Measurements from ENCODE around the gene F13A1. TPM values are rescaled to one million over a fixed set of nuclear protein-coding genes. Genes with fewer than 3 reads are reported as not detected.

F13A1 gene
- total and polyA plus RNA-seq, 7 donors = 4.9 to 58.9 (median 26.2) TPM

- DNase-seq (no peak), ATAC-seq (no peak)
- no peak for TF ChIP-seq CTCF (IDR thresholded peaks at IDR 0.05)
- H3K4me1 ChIP-seq = no peaks in the 10 kb centered on the region
- no peaks in the 10 kb centered on the region for H3K36me3 ChIP-seq (ENCODE audit: insufficient read depth in 1 of 2, low read depth in 1 of 2)
- H3K27me3 ChIP-seq (ENCODE audit: insufficient read depth in 3 of 3, low read length in 2 of 3) = peaks cover 0 to 4% (median 0%) of the 10 kb centered on the region in 3 donors
- no peaks in the 10 kb centered on the region for H3K9me3 ChIP-seq
- no peak overlapping the region for H3K4me3 ChIP-seq
- WGBS, 3 donors = 48 to 71% (median 58%) methylated on average over 2 of the region's 2 CpGs
- intact Hi-C loops (cut with DNase I) = no loop called here
- no peak overlapping the region for H3K27ac ChIP-seq
Measured at GRCh38 chr6:6256886-6257285, 63.6 kb downstream of the F13A1 start.

GRCh38 chr6:6256259-6256658, 64.2 kb downstream of the F13A1 start:
- peaks cover 0 to 6% (median 0%) of the 10 kb centered on the region in 3 donors for H3K27me3 ChIP-seq (ENCODE audit: insufficient read depth in 3 of 3, low read length in 2 of 3)
- 72 to 77% (median 75%) methylated on average over 4 of the region's 4 CpGs for WGBS, 3 donors
- no peaks in the 10 kb centered on the region for H3K4me1 ChIP-seq
- DNase-seq (no peak), ATAC-seq (no peak)
- no peak overlapping the region for H3K27ac ChIP-seq
- H3K9me3 ChIP-seq = no peaks in the 10 kb centered on the region
- no peak for TF ChIP-seq CTCF (IDR thresholded peaks at IDR 0.05)
- intact Hi-C loops (cut with DNase I) = no loop called here
- H3K4me3 ChIP-seq = no peak overlapping the region
- H3K36me3 ChIP-seq (ENCODE audit: insufficient read depth in 1 of 2, low read depth in 1 of 2) = no peaks in the 10 kb centered on the region

GRCh38 chr6:6251555-6252280, 68.7 kb downstream of the F13A1 start:
- no peak overlapping the region for H3K27ac ChIP-seq
- 81 to 83% (median 82%) methylated on average over 13 of the region's 13 CpGs for WGBS, 3 donors
- no peaks in the 10 kb centered on the region for H3K36me3 ChIP-seq (ENCODE audit: insufficient read depth in 1 of 2, low read depth in 1 of 2)
- H3K4me1 ChIP-seq = no peaks in the 10 kb centered on the region
- intact Hi-C loops (cut with DNase I) = no loop called here
- H3K4me3 ChIP-seq = no peak overlapping the region
- no peaks in the 10 kb centered on the region for H3K9me3 ChIP-seq
- DNase-seq (no peak), ATAC-seq (no peak)
- peaks cover 0 to 15% (median 0%) of the 10 kb centered on the region in 3 donors for H3K27me3 ChIP-seq (ENCODE audit: insufficient read depth in 3 of 3, low read length in 2 of 3)
- TF ChIP-seq CTCF (IDR thresholded peaks at IDR 0.05) = no peak

GRCh38 chr6:6248651-6249050, 71.8 kb downstream of the F13A1 start:
- H3K4me1 ChIP-seq = no peaks in the 10 kb centered on the region
- H3K27me3 ChIP-seq (ENCODE audit: insufficient read depth in 3 of 3, low read length in 2 of 3) = peaks cover 0 to 15% (median 0%) of the 10 kb centered on the region in 3 donors
- 80 to 88% (median 82%) methylated on average over 2 of the region's 2 CpGs for WGBS, 3 donors
- H3K27ac ChIP-seq = no peak overlapping the region
- TF ChIP-seq CTCF (IDR thresholded peaks at IDR 0.05) = no peak
- H3K36me3 ChIP-seq (ENCODE audit: insufficient read depth in 1 of 2, low read depth in 1 of 2) = no peaks in the 10 kb centered on the region
- H3K4me3 ChIP-seq = no peak overlapping the region
- DNase-seq = no peak
- H3K9me3 ChIP-seq = no peaks in the 10 kb centered on the region
- no peak for ATAC-seq
- intact Hi-C loops (cut with DNase I) = no loop called here

- no peak overlapping the region for H3K27ac ChIP-seq
- intact Hi-C loops (cut with DNase I) = no loop called here
- WGBS, 3 donors = 36 to 54% (median 53%) methylated on average over 2 of the region's 2 CpGs
- H3K36me3 ChIP-seq (ENCODE audit: insufficient read depth in 1 of 2, low read depth in 1 of 2) = no peaks in the 10 kb centered on the region
- no peak for TF ChIP-seq CTCF (IDR thresholded peaks at IDR 0.05)
- no peaks in the 10 kb centered on the region for H3K4me1 ChIP-seq
- H3K27me3 ChIP-seq (ENCODE audit: insufficient read depth in 3 of 3, low read length in 2 of 3) = peaks cover 0 to 9% (median 0%) of the 10 kb centered on the region in 3 donors
- DNase-seq = no peak
- H3K9me3 ChIP-seq = no peaks in the 10 kb centered on the region
- no peak overlapping the region for H3K4me3 ChIP-seq
- ATAC-seq = no peak
Measured at GRCh38 chr6:6246544-6246943, 73.9 kb downstream of the F13A1 start.

All from psoas muscle (tissue), 8 donors.